ENCODE measurements around the gene APOF.
"Not testable (repeated sequence)": the region's sequence is repeated elsewhere in the genome, so short reads cannot be mapped to it uniquely, and the experiment has no call there.

Gene APOF

DNA sequence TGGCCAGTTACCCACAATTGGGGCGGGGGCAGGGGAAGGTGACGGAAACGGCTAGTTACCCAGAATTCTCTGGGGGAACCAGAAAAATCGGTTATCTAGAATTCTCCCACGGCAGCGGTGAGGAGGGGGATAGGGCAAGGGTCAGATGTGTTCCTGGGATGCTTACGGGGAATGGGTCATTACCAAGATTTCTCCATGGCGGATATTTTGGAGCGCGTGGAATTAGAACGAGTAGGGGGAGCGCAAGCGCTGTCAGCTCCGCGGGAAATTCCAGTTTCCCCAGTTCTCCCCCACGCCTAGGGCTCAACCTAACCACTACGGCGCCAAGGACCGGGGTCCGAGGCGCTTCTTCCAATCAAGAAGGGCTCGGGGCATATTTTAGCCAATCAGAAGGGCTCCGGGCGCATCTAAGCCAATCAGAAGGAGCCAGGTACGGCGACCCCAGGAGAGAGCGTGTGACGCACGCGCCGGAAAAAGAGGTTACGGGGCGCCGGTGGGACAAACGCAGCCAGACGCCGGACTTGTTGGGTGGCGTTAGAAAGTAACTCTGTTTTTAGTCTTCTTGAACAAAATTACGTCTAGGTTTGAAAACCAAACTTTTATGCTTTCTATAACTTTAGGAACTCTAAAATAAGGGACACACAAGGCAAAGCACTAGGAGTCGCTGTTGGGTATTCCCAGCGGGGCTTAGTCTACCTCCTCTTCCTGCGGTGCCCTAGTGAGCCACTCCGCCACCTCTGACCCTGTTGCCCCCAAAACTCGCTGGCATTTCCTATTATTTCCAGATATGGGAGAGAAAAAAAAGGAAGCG is 28.8 kb downstream of the APOF start, which contains the start of gene PAN2:
PAN2 (minus strand) TSS at position 322 of the 811 bp plus-strand sequence. CDS start 906 bp downstream, outside the sequence.
- no peaks in the 10 kb centered on the region for H3K36me3 ChIP-seq (ENCODE audit: control insufficient read depth in 1 of 2, insufficient read depth in 2 of 2, low read length in 2 of 2)
- peak within 1 kb of the TSS; percentile 87 to 90 for H3K4me3 ChIP-seq (ENCODE audit: low read depth in 1 of 2, low read length in 2 of 2)
- H3K27ac ChIP-seq (ENCODE audit: low read depth, low read length) = peak within 1 kb of the TSS; percentile 90
- H3K4me1 ChIP-seq (ENCODE audit: control insufficient read depth in 1 of 2, insufficient read depth in 2 of 2, low read length in 2 of 2) = peaks cover 10 to 11% of the 10 kb centered on the region in 2 donors
- H3K27me3 ChIP-seq (ENCODE audit: control insufficient read depth in 1 of 2, insufficient read depth in 2 of 2, low read length in 2 of 2) = no peaks in the 10 kb centered on the region
- no peaks in the 10 kb centered on the region for H3K9me3 ChIP-seq (ENCODE audit: control insufficient read depth in 1 of 2, low read length in 2 of 2)
- H3K9ac ChIP-seq (ENCODE audit: low read depth in 1 of 2, low read length in 2 of 2) = peak within 1 kb of the TSS; percentile 91 to 93

- Histone ChIP-seq H3K9ac (ENCODE audit: low read depth in 1 of 2, low read length in 2 of 2) (peak overlapping the region; percentile 91 to 93), H3K36me3 (ENCODE audit: control insufficient read depth in 1 of 2, insufficient read depth in 2 of 2, low read length in 2 of 2) (peaks cover 0 to under 1% of the 10 kb centered on the region in 2 donors), H3K4me3 (ENCODE audit: low read depth in 1 of 2, low read length in 2 of 2) (peak overlapping the region; percentile 87 to 90), H3K4me1 (ENCODE audit: control insufficient read depth in 1 of 2, insufficient read depth in 2 of 2, low read length in 2 of 2) (peaks cover 8 to 11% of the 10 kb centered on the region in 2 donors), H3K9me3 (ENCODE audit: control insufficient read depth in 1 of 2, low read length in 2 of 2) (no peaks in the 10 kb centered on the region), H3K27ac (ENCODE audit: low read depth, low read length) (peak overlapping the region; percentile 90), H3K27me3 (ENCODE audit: control insufficient read depth in 1 of 2, insufficient read depth in 2 of 2, low read length in 2 of 2) (no peaks in the 10 kb centered on the region)
These were observed 29.4 kb downstream of the APOF start for GRCh38 chr12:56333197-56333678.

GRCh38 chr12:56332512-56333196 is 30.0 kb downstream of the APOF start:
- Histone ChIP-seq H3K27me3 (ENCODE audit: control insufficient read depth in 1 of 2, insufficient read depth in 2 of 2, low read length in 2 of 2) (no peaks in the 10 kb centered on the region), H3K4me3 (ENCODE audit: low read depth in 1 of 2, low read length in 2 of 2) (peak overlapping the region; percentile 87 to 90), H3K36me3 (ENCODE audit: control insufficient read depth in 1 of 2, insufficient read depth in 2 of 2, low read length in 2 of 2) (peaks cover 2 to 6% of the 10 kb centered on the region in 2 donors), H3K9ac (ENCODE audit: low read depth in 1 of 2, low read length in 2 of 2) (peak overlapping the region; percentile 91 to 93), H3K9me3 (ENCODE audit: control insufficient read depth in 1 of 2, low read length in 2 of 2) (no peaks in the 10 kb centered on the region), H3K4me1 (ENCODE audit: control insufficient read depth in 1 of 2, insufficient read depth in 2 of 2, low read length in 2 of 2) (peaks cover 8 to 11% of the 10 kb centered on the region in 2 donors), H3K27ac (ENCODE audit: low read depth, low read length) (peak overlapping the region; percentile 90)

DNA sequence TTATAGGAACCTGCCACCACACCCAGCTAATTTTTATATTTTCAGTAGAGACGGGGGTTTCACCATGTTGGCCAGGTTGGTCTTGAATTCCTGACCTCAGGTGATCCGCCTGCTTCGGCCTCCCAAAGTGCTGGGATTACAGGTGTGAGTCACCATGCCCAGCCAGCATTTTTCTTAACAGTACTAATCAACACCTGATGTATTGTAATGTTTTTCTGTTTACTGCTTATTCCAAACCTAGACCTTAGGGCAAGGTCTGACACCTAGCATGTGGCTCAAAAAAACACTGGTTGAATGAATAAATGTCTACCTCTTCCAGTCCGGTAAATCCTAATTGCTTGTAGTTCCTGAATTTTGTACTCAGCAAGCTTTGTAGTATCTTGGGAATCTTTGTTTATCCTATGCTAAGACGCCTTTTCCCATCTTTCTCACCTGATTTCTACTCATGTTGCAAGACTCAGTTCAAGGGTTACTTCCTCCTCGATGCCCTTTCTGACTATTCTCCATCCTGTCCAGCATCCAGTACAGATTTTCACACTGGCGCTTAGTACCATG is 31.6 kb downstream of the APOF start:
- no peak overlapping the region for H3K27ac ChIP-seq (ENCODE audit: low read depth, low read length)
- no peaks in the 10 kb centered on the region for H3K9me3 ChIP-seq (ENCODE audit: control insufficient read depth in 1 of 2, low read length in 2 of 2)
- H3K36me3 ChIP-seq (ENCODE audit: control insufficient read depth in 1 of 2, insufficient read depth in 2 of 2, low read length in 2 of 2) = peaks cover 18 to 23% of the 10 kb centered on the region in 2 donors
- H3K4me3 ChIP-seq (ENCODE audit: low read depth in 1 of 2, low read length in 2 of 2) = no peak overlapping the region
- peaks cover 8 to 11% of the 10 kb centered on the region in 2 donors for H3K4me1 ChIP-seq (ENCODE audit: control insufficient read depth in 1 of 2, insufficient read depth in 2 of 2, low read length in 2 of 2)
- no peak overlapping the region for H3K9ac ChIP-seq (ENCODE audit: low read depth in 1 of 2, low read length in 2 of 2)
- no peaks in the 10 kb centered on the region for H3K27me3 ChIP-seq (ENCODE audit: control insufficient read depth in 1 of 2, insufficient read depth in 2 of 2, low read length in 2 of 2)

GRCh38 chr12:56326533-56326932 is 36.1 kb downstream of the APOF start:
- no peaks in the 10 kb centered on the region for H3K9me3 ChIP-seq (ENCODE audit: control insufficient read depth in 1 of 2, low read length in 2 of 2)
- no peak overlapping the region for H3K27ac ChIP-seq (ENCODE audit: low read depth, low read length)
- no peak overlapping the region for H3K9ac ChIP-seq (ENCODE audit: low read depth in 1 of 2, low read length in 2 of 2)
- H3K4me3 ChIP-seq (ENCODE audit: low read depth in 1 of 2, low read length in 2 of 2) = no peak overlapping the region
- peaks cover 46 to 66% of the 10 kb centered on the region in 2 donors for H3K36me3 ChIP-seq (ENCODE audit: control insufficient read depth in 1 of 2, insufficient read depth in 2 of 2, low read length in 2 of 2)
- H3K4me1 ChIP-seq (ENCODE audit: control insufficient read depth in 1 of 2, insufficient read depth in 2 of 2, low read length in 2 of 2) = no peaks in the 10 kb centered on the region
- H3K27me3 ChIP-seq (ENCODE audit: control insufficient read depth in 1 of 2, insufficient read depth in 2 of 2, low read length in 2 of 2) = no peaks in the 10 kb centered on the region

DNA sequence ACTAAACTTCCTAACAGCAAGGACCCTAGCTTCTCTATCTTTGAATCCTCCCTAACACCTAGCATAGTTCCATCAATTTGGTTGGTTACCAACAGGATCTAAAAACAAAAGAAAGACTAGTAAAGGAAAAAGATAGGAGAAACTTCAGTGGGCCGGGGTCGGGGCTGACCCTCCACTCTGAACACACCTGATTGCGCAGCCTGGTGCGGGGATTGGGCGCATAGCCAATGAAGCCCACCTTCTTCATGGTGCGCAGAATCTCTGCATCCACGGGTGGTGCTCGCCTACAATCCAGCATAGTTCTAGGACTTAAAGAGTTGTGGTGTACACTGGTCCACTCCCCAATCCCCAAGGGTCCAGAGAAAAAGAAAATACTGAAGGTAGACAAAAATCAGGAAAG is 36.5 kb downstream of the APOF start:
- no peak overlapping the region for H3K27ac ChIP-seq (ENCODE audit: low read depth, low read length)
- no peak overlapping the region for H3K9ac ChIP-seq (ENCODE audit: low read depth in 1 of 2, low read length in 2 of 2)
- H3K36me3 ChIP-seq (ENCODE audit: control insufficient read depth in 1 of 2, insufficient read depth in 2 of 2, low read length in 2 of 2) = peaks cover 46 to 66% of the 10 kb centered on the region in 2 donors
- H3K9me3 ChIP-seq (ENCODE audit: control insufficient read depth in 1 of 2, low read length in 2 of 2) = no peaks in the 10 kb centered on the region
- H3K4me1 ChIP-seq (ENCODE audit: control insufficient read depth in 1 of 2, insufficient read depth in 2 of 2, low read length in 2 of 2) = no peaks in the 10 kb centered on the region
- H3K27me3 ChIP-seq (ENCODE audit: control insufficient read depth in 1 of 2, insufficient read depth in 2 of 2, low read length in 2 of 2) = no peaks in the 10 kb centered on the region
- H3K4me3 ChIP-seq (ENCODE audit: low read depth in 1 of 2, low read length in 2 of 2) = no peak overlapping the region

GRCh38 chr12:56324206-56324605 is 38.5 kb downstream of the APOF start:
- peaks cover 55 to 76% of the 10 kb centered on the region in 2 donors for H3K36me3 ChIP-seq (ENCODE audit: control insufficient read depth in 1 of 2, insufficient read depth in 2 of 2, low read length in 2 of 2)
- H3K9me3 ChIP-seq (ENCODE audit: control insufficient read depth in 1 of 2, low read length in 2 of 2) = no peaks in the 10 kb centered on the region
- H3K4me1 ChIP-seq (ENCODE audit: control insufficient read depth in 1 of 2, insufficient read depth in 2 of 2, low read length in 2 of 2) = no peaks in the 10 kb centered on the region
- H3K4me3 ChIP-seq (ENCODE audit: low read depth in 1 of 2, low read length in 2 of 2) = no peak overlapping the region
- H3K27ac ChIP-seq (ENCODE audit: low read depth, low read length) = no peak overlapping the region
- no peaks in the 10 kb centered on the region for H3K27me3 ChIP-seq (ENCODE audit: control insufficient read depth in 1 of 2, insufficient read depth in 2 of 2, low read length in 2 of 2)
- H3K9ac ChIP-seq (ENCODE audit: low read depth in 1 of 2, low read length in 2 of 2) = no peak overlapping the region

DNA sequence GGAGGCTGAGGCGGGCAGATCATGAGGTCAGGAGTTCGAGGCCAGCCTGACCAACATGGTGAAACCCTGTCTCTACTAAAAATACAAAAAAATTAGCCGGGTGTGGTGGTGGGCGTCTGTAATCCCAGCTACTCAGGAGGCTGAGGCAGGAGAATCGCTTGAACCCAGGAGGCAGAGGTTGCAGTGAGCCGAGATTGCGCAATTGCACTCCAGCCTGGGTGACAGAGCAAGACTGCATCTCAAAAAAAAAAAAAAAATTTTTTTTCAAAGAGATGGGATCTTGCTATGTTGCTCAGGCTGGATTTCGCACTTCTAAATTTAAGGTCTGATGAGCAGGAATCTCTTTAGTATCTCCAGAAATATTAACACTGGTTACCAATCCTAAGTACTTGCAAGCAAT is 41.0 kb downstream of the APOF start:
- peaks cover 46 to 71% of the 10 kb centered on the region in 2 donors for H3K36me3 ChIP-seq (ENCODE audit: control insufficient read depth in 1 of 2, insufficient read depth in 2 of 2, low read length in 2 of 2)
- H3K27ac ChIP-seq (ENCODE audit: low read depth, low read length); H3K27me3 ChIP-seq (ENCODE audit: control insufficient read depth in 1 of 2, insufficient read depth in 2 of 2, low read length in 2 of 2); H3K9ac ChIP-seq (ENCODE audit: low read depth in 1 of 2, low read length in 2 of 2); H3K4me1 ChIP-seq (ENCODE audit: control insufficient read depth in 1 of 2, insufficient read depth in 2 of 2, low read length in 2 of 2); H3K9me3 ChIP-seq (ENCODE audit: control insufficient read depth in 1 of 2, low read length in 2 of 2); H3K4me3 ChIP-seq (ENCODE audit: low read depth in 1 of 2, low read length in 2 of 2): not testable (repeated sequence)

DNA sequence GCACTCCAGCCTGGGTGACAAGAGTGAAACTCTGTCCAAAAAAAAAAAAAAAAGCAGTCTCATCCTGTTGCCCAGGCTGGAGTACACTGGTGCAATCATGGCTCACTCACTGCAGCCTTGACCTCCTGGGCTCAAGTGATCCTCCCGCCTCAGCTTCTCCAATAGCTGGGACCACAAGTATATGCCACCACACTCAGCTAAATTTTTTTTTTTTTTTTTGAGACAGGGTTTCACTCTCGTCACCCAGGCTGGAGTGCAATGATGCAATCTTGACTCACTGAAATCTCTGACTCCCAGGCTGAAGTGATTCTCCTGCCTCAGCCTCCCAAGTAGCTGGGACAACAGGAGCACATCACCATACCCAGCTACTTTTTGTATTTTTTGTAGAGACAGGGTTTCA is 41.6 kb downstream of the APOF start:
- Histone ChIP-seq H3K36me3 (ENCODE audit: control insufficient read depth in 1 of 2, insufficient read depth in 2 of 2, low read length in 2 of 2) (peaks cover 40 to 65% of the 10 kb centered on the region in 2 donors), H3K4me1 (ENCODE audit: control insufficient read depth in 1 of 2, insufficient read depth in 2 of 2, low read length in 2 of 2) (peaks cover 0 to 7% of the 10 kb centered on the region in 2 donors), H3K27ac (ENCODE audit: low read depth, low read length) (no peak overlapping the region), H3K9ac (ENCODE audit: low read depth in 1 of 2, low read length in 2 of 2) (no peak overlapping the region), H3K4me3 (ENCODE audit: low read depth in 1 of 2, low read length in 2 of 2) (no peak overlapping the region), H3K9me3 (ENCODE audit: control insufficient read depth in 1 of 2, low read length in 2 of 2) (no peaks in the 10 kb centered on the region), H3K27me3 (ENCODE audit: control insufficient read depth in 1 of 2, insufficient read depth in 2 of 2, low read length in 2 of 2) (no peaks in the 10 kb centered on the region)

GRCh38 chr12:56317675-56318074 is 45.0 kb downstream of the APOF start:
- Histone ChIP-seq H3K4me1 (ENCODE audit: control insufficient read depth in 1 of 2, insufficient read depth in 2 of 2, low read length in 2 of 2) (peaks cover 10 to 19% of the 10 kb centered on the region in 2 donors), H3K36me3 (ENCODE audit: control insufficient read depth in 1 of 2, insufficient read depth in 2 of 2, low read length in 2 of 2) (peaks cover 12 to 31% of the 10 kb centered on the region in 2 donors), H3K27me3 (ENCODE audit: control insufficient read depth in 1 of 2, insufficient read depth in 2 of 2, low read length in 2 of 2) (no peaks in the 10 kb centered on the region), H3K4me3 (ENCODE audit: low read depth in 1 of 2, low read length in 2 of 2) (no peak overlapping the region), H3K9me3 (ENCODE audit: control insufficient read depth in 1 of 2, low read length in 2 of 2) (no peaks in the 10 kb centered on the region), H3K9ac (ENCODE audit: low read depth in 1 of 2, low read length in 2 of 2) (no peak overlapping the region), H3K27ac (ENCODE audit: low read depth, low read length) (no peak overlapping the region)

Data from duodenal mucosa (tissue), 2 donors.